Measurements from ENCODE around the gene EIF5AL1.

DNA sequence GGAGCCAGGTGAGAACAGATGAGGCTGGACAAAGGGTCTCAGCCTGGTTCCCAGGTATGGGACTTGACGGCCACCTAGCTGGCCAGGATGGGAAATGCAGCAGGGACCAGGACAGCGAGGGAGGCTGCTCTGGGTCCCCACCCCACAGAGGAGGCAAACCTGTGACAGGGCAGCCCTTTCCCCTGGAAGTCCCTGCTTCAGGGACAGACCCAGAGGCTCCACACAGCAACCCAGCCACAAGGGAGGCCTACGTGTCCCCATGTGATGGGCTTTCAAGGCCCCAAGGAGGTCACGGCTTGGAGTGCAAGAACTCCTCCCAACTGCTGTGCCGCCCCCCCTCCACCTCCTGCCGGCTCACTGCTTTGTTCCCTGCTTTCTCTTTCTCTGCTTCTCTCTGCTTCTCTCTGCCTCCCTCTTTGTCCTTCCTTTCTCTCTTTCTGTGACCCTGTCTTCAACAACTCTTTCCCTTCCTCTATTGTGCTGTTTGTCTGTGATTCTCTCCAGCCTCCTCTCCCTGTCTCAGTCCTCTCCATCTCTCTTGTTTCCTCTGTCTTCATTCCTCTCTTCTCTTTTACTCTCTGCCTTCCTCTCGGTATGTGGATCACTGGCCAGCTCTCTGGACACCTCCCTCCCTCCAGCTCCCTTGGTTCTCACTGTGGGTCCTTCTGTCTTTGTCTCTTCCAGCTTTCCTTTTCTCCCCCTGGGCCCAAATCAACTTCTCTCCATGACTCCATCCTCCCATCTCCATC is 9.6 kb upstream of the EIF5AL1 start:
- TF ChIP-seq, protein P1, sequence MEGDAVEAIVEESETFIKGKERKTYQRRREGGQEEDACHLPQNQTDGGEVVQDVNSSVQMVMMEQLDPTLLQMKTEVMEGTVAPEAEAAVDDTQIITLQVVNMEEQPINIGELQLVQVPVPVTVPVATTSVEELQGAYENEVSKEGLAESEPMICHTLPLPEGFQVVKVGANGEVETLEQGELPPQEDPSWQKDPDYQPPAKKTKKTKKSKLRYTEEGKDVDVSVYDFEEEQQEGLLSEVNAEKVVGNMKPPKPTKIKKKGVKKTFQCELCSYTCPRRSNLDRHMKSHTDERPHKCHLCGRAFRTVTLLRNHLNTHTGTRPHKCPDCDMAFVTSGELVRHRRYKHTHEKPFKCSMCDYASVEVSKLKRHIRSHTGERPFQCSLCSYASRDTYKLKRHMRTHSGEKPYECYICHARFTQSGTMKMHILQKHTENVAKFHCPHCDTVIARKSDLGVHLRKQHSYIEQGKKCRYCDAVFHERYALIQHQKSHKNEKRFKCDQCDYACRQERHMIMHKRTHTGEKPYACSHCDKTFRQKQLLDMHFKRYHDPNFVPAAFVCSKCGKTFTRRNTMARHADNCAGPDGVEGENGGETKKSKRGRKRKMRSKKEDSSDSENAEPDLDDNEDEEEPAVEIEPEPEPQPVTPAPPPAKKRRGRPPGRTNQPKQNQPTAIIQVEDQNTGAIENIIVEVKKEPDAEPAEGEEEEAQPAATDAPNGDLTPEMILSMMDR (conservative IDR thresholded peaks at IDR 0.05 in 1 of 2, IDR thresholded peaks at IDR 0.05 in 1 of 2; ENCODE audit: low read depth in 1 of 2, low read length in 2 of 2), result peak in 1 of 2 donors; percentile 39
- TF ChIP-seq EZH2 (IDR thresholded peaks at IDR 0.05; ENCODE audit: low read length, missing control alignments), result no peak
